T47D (cell line): ENCODE results near the gene SORL1.
"Not testable (repeated sequence)": the region's sequence is repeated elsewhere in the genome, so short reads cannot be mapped to it uniquely, and the experiment has no call there.

Experiments
- DNase-seq, 2 experiments: peaks; one replicate each; pipeline versions ENCODE4 v3.0.0 to v3.0.0-alpha.2; 2011 to 2012; ENCODE audit warnings: low read depth in 1 of 2, low spot score in 1 of 2
- JUND ChIP-seq: IDR thresholded peaks from 2 replicates; pipeline ENCODE4 v1.6.1; 2012; ENCODE audit warnings: low read depth
- in situ Hi-C: cut with HindIII; loops from 2 replicates; pipeline ENCODE4 v1.10.0; 2016; ENCODE audit warnings: low sequenced_read_pairs, low pct_unique_long_range_greater_than_20kb

SORL1 gene

GRCh38 chr11:121451986-121452608 is at the start of gene SORL1:
Gene SORL1 (plus strand): TSS chr11:121452314. CDS start chr11:121452332, 18 bp downstream.
- no peak for TF ChIP-seq JUND
- in situ Hi-C loops = no loop called here
- peak; percentile 91 to 92 for DNase-seq

- in situ Hi-C loops = no loop called here
- no peak for DNase-seq
- no peak for TF ChIP-seq JUND
These were observed 46.5 kb upstream of the SORL1 start for GRCh38 chr11:121405646-121406045.

GRCh38 chr11:121406291-121406690 is 45.8 kb upstream of the SORL1 start:
- no peak for TF ChIP-seq JUND
- in situ Hi-C loops = no loop called here
- peak in 1 of 2 experiments; percentile 77 for DNase-seq

GRCh38 chr11:121408830-121409229 is 43.3 kb upstream of the SORL1 start:
- DNase-seq = no peak
- no peak for TF ChIP-seq JUND
- in situ Hi-C loops = no loop called here

GRCh38 chr11:121410041-121410440 is 42.1 kb upstream of the SORL1 start:
- DNase-seq, in situ Hi-C loops: not testable (repeated sequence)

GRCh38 chr11:121411330-121411729 is 40.8 kb upstream of the SORL1 start:
- in situ Hi-C loops, DNase-seq: not testable (repeated sequence)

GRCh38 chr11:121412000-121412587 is 40.0 kb upstream of the SORL1 start:
- TF ChIP-seq JUND = no peak
- no peak for DNase-seq
- in situ Hi-C loops = no loop called here

GRCh38 chr11:121412711-121413415 is 39.3 kb upstream of the SORL1 start:
- no peak for DNase-seq
- in situ Hi-C loops = no loop called here
- no peak for TF ChIP-seq JUND

- in situ Hi-C loops = no loop called here
- no peak for DNase-seq
- TF ChIP-seq JUND = no peak
These were observed 37.8 kb upstream of the SORL1 start for GRCh38 chr11:121414141-121414913.

GRCh38 chr11:121415856-121416255 is 36.3 kb upstream of the SORL1 start:
- no peak for TF ChIP-seq JUND
- in situ Hi-C loops = no loop called here
- DNase-seq = no peak

- no peak for TF ChIP-seq JUND
These were observed 35.0 kb upstream of the SORL1 start for GRCh38 chr11:121417055-121417551.

GRCh38 chr11:121417607-121418006 is 34.5 kb upstream of the SORL1 start:
- DNase-seq = no peak
- in situ Hi-C loops = no loop called here
- no peak for TF ChIP-seq JUND

More at GRCh38 chr11:121417055-121417551, 35.0 kb upstream of the SORL1 start:
- in situ Hi-C loops = no loop called here
- DNase-seq = peak in 1 of 2 experiments; percentile 86
